Hematopoietic multipotent progenitor cell treated with erythropoietin and hydrocortisone succinate and interleukin-3 and kit ligand, for 17 days (in vitro differentiated cells): ENCODE data around the gene ZFAND4.
"Not testable (repeated sequence)": the region's sequence is repeated elsewhere in the genome, so short reads cannot be mapped to it uniquely, and the experiment has no call there.

Experiments used
- DNase-seq: peaks from one replicate; pipeline ENCODE4 v3.0.0-alpha.2; 2015; ENCODE audit warnings: low spot score

The ZFAND4 gene

GRCh38 chr10:45640941-45641340 is 31.6 kb downstream of the ZFAND4 start:
- peak; percentile 45 for DNase-seq

- DNase-seq = no peak
These were observed 32.5 kb downstream of the ZFAND4 start for GRCh38 chr10:45640049-45640448.

- no peak for DNase-seq
These were observed 45.0 kb downstream of the ZFAND4 start for GRCh38 chr10:45627412-45628048.

- DNase-seq = no peak
These were observed 46.7 kb downstream of the ZFAND4 start for GRCh38 chr10:45625879-45626278.

- no peak for DNase-seq
These were observed 47.8 kb downstream of the ZFAND4 start for GRCh38 chr10:45624724-45625123.

GRCh38 chr10:45614869-45615268 is 57.7 kb downstream of the ZFAND4 start:
- no peak for DNase-seq

GRCh38 chr10:45612741-45613140 is 59.8 kb downstream of the ZFAND4 start:
- no peak for DNase-seq

GRCh38 chr10:45608052-45608451 is 64.5 kb downstream of the ZFAND4 start:
- DNase-seq = no peak

- DNase-seq = no peak
These were observed 65.3 kb downstream of the ZFAND4 start for GRCh38 chr10:45607276-45607675.

- DNase-seq = no peak
These were observed 69.7 kb downstream of the ZFAND4 start for GRCh38 chr10:45602836-45603235.

GRCh38 chr10:45602082-45602730 is 70.4 kb downstream of the ZFAND4 start:
- DNase-seq = no peak

- not testable (repeated sequence) for DNase-seq
These were observed 71.2 kb downstream of the ZFAND4 start for GRCh38 chr10:45601254-45601930.

GRCh38 chr10:45600337-45601253 is 72.0 kb downstream of the ZFAND4 start:
- DNase-seq = not testable (repeated sequence)

GRCh38 chr10:45599646-45600045 is 72.9 kb downstream of the ZFAND4 start:
- DNase-seq = no peak

- peak; percentile 24 for DNase-seq
These were observed 73.5 kb downstream of the ZFAND4 start for GRCh38 chr10:45599021-45599603.

GRCh38 chr10:45596526-45596925 is 76.0 kb downstream of the ZFAND4 start:
- no peak for DNase-seq

GRCh38 chr10:45594276-45595157 is 78.1 kb downstream of the ZFAND4 start:
- DNase-seq = peak; percentile 99

- no peak for DNase-seq
These were observed 78.7 kb downstream of the ZFAND4 start for GRCh38 chr10:45593938-45594275.

- DNase-seq = no peak
These were observed 79.6 kb downstream of the ZFAND4 start for GRCh38 chr10:45592926-45593325.

GRCh38 chr10:45592432-45592831 is 80.1 kb downstream of the ZFAND4 start:
- DNase-seq = peak; percentile 72

- peak; percentile 78 for DNase-seq
These were observed 81.3 kb downstream of the ZFAND4 start for GRCh38 chr10:45591280-45591679.
